Heart left ventricle (tissue), 13 donors: ENCODE data around the gene POLR3B.

Experiments
- POLR2A ChIP-seq, 2 donors: fragments of 450-650 bp; IDR thresholded peaks; one replicate each; pipeline ENCODE4 v1.6.1; 2017; ENCODE audit warnings: antibody characterized with exemption in 2 of 2, mild to moderate bottlenecking in 2 of 2, moderate library complexity in 2 of 2
- TF ChIP-seq, protein P1 (sequence below), 12 donors: fragments of 200-600 bp; sonication (generic) in 4 of 12; IDR thresholded peaks; one replicate each; pipeline versions ENCODE4 v1.5.0 to v1.8.0; 2018 to 2022; ENCODE audit warnings: antibody characterized with exemption in 12 of 12, mild to moderate bottlenecking in 5 of 12
- donor health status: ischemic (EF 13 %, LVEDD 7.1; RV severe dilation, severe dysfunction).
- donor health status: DM: no; HTN: yes; CAD: no.
- donor health status: DM: no; HTN: no; CAD: no.
- donor health status: ischemic (EF 25% LVEDD 6.9; RV normal size, moderate dysfunction).
- donor health status: ischemic (EF 25% LVEDD 5.7; RV mildly dilated, moderate dysfunction).
- donor health status: ischemic (EF 35%, LVEDD 5.7; RV mildly dilated, moderate dysfunction).
- donor health status: nonischemic (EF 11% LVEDD 7.7; RV severe dilation, severe dysfunction).
- donor health status: DM: yes; HTN: yes; CAD: no.
- donor health status: PGD.
- donor health status: ischemic (EF 29% LVEDD 5.4; RV normal size, mild dysfunction).
- donor health status: nonischemic (EF 23%, LVEDD 6.1; RV moderate dilation, normal function).

- TF ChIP-seq POLR2A (IDR thresholded peaks at IDR 0.05): no peak
- TF ChIP-seq, protein P1, sequence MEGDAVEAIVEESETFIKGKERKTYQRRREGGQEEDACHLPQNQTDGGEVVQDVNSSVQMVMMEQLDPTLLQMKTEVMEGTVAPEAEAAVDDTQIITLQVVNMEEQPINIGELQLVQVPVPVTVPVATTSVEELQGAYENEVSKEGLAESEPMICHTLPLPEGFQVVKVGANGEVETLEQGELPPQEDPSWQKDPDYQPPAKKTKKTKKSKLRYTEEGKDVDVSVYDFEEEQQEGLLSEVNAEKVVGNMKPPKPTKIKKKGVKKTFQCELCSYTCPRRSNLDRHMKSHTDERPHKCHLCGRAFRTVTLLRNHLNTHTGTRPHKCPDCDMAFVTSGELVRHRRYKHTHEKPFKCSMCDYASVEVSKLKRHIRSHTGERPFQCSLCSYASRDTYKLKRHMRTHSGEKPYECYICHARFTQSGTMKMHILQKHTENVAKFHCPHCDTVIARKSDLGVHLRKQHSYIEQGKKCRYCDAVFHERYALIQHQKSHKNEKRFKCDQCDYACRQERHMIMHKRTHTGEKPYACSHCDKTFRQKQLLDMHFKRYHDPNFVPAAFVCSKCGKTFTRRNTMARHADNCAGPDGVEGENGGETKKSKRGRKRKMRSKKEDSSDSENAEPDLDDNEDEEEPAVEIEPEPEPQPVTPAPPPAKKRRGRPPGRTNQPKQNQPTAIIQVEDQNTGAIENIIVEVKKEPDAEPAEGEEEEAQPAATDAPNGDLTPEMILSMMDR (IDR thresholded peaks at IDR 0.05): no peak
Observed at GRCh38 chr12:106431839-106432411, 74.4 kb downstream of the POLR3B start.
